SK-N-MC (cell line): ENCODE data around the gene MAD2L1.
"Not testable (repeated sequence)": the region's sequence is repeated elsewhere in the genome, so short reads cannot be mapped to it uniquely, and the experiment has no call there.

ENCODE experiments used
- DNase-seq: peaks from one replicate; pipeline ENCODE4 v3.0.0-alpha.2; 2011; ENCODE audit warnings: low read depth, low spot score
- H3K27ac ChIP-seq: fragments of 200-600 bp; sonication (generic); 2 replicates; pipeline ENCODE4 v1.5.1; 2016; ENCODE audit warnings: mixed run types
- H3K36me3 ChIP-seq: fragments of 200-600 bp; sonication (generic); 2 replicates; pipeline ENCODE4 v1.6.1; 2017; ENCODE audit warnings: antibody characterized with exemption, low read length, mixed read lengths; ENCODE audit not compliant: insufficient read depth
- H3K4me3 ChIP-seq: fragments of 200-600 bp; sonication (generic); 2 replicates; pipeline ENCODE4 v1.5.1; 2016
- H3K9ac ChIP-seq: fragments of 200-600 bp; sonication (generic); 2 replicates; pipeline ENCODE4 v1.8.0; 2017; ENCODE audit warnings: mixed run types, mixed read lengths; ENCODE audit not compliant: insufficient read length
- H3K9me3 ChIP-seq: fragments of 200-600 bp; sonication (generic); 2 replicates; pipeline ENCODE4 v1.6.1; 2017; ENCODE audit warnings: low read depth, mild to moderate bottlenecking, antibody characterized with exemption, low read length, moderate library complexity, mixed read lengths
- EZH2 ChIP-seq: fragments of 200-600 bp; sonication (generic); IDR thresholded peaks from one replicate; pipeline ENCODE4 v1.6.1; 2017; ENCODE audit warnings: antibody characterized with exemption
- FOXP2 ChIP-seq: optimal IDR thresholded peaks from 2 replicates; pipeline ENCODE3; 2011; ENCODE audit warnings: mild to moderate bottlenecking, moderate library complexity; ENCODE audit not compliant: insufficient read depth; ENCODE audit errors: extremely low read length, control extremely low read depth
- POLR2AphosphoS5 ChIP-seq: IDR thresholded peaks from 2 replicates; pipeline ENCODE4 v1.6.1; 2012; ENCODE audit warnings: mild to moderate bottlenecking, low read depth, low read length, borderline replicate concordance

MAD2L1 gene

DNA sequence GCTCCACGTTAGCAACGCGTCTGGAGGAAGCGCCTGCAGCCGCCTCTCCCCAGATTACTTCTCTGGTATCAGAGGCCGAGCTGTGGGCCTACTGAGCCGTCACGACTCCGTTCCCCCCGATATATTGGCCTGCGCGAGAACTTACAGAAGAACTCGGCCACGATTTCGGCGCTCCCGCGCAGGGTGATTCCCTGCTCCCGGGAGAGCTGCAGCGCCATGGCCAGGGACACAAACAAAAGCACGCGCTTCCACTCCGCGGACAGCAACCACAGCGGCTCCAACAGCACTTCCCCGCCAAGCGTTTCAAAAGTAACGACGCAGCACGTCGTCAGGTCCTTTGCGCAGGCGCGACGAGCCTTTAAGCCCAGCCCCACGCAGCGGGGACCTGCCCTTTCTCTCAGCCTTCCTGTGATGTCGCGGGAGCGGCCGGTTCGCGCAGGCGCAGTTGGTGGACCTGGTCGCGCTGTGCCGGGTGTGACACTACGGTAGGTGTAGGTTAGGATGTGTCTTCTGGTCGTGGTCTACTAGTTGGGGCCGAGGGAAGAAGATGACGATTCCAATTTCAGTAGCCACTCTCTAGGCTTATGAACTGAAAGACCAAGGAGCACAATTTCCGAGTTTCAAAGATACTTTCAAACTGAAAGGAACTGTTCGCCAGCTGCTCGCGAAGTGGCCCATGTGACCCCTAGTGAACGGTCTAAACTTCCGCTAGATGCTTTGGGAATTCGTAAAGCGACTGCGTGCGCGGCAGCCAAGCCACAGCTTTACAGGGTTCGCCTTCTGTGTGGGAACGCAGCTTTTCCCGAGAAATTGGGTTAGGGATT lies at the start of gene MAD2L1:
TSS of gene MAD2L1 (minus strand) at position 332 of the 824 bp plus-strand sequence. CDS start at position 218, 114 bp downstream.
- peak within 1 kb of the TSS; percentile 90 for H3K27ac ChIP-seq
- H3K9me3 ChIP-seq, result no peaks in the 10 kb centered on the region
- H3K36me3 ChIP-seq, result peaks cover 38% of the 10 kb centered on the region
- H3K9ac ChIP-seq, result peak within 1 kb of the TSS; percentile 97
- H3K4me3 ChIP-seq, result peak within 1 kb of the TSS; percentile 92
- DNase-seq, result peak; percentile 89
- TF ChIP-seq FOXP2 (no peak), POLR2AphosphoS5 (peak; percentile 94)

DNA sequence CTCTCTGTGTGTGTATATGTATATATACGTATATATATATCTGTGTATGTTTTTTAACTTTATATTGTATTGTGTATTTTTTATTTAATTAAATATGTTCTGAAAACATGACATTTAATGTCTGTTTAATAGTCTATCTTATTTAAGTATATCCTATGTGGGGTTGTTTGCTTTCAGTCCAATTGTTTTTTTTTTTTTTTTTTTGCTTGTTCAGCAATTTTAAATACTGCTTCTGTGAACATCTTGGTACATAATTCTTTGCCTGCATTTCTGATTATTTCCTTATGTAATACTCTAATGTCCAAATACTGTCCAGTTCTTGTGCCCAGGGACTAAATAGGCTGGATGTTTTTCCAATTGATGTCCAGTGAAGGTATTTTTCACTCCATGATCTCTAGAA lies 45.1 kb upstream of the MAD2L1 start:
- Histone ChIP-seq H3K4me3 (no peak overlapping the region), H3K9ac (no peak overlapping the region), H3K9me3 (no peaks in the 10 kb centered on the region), H3K36me3 (no peaks in the 10 kb centered on the region), H3K27ac (no peak overlapping the region)
- no peak for TF ChIP-seq EZH2
- no peak for TF ChIP-seq POLR2AphosphoS5
- TF ChIP-seq FOXP2, result no peak
- no peak for DNase-seq

DNA sequence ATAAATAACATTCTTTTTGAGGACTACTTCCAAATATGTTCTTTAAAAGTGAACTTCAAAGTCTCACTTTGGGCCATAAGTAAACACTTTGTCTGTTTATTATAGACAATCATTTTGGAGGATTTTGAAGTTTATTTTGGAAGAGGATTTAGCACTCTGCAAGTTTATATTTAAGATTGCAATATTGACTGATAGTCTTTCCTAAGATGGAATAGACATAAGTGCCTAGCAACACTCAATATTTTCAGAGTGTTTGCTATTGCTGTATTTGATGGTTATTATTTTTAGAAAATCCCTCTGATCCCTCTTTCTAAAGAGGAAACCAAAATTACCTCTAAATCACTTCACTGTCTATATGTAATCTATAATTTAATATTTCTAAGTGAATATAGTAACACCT lies 42.8 kb upstream of the MAD2L1 start:
- no peaks in the 10 kb centered on the region for H3K36me3 ChIP-seq
- no peak for DNase-seq
- H3K27ac ChIP-seq, result no peak overlapping the region
- H3K9me3 ChIP-seq, result no peaks in the 10 kb centered on the region
- TF ChIP-seq POLR2AphosphoS5 (no peak), FOXP2 (no peak), EZH2 (no peak)
- no peak overlapping the region for H3K4me3 ChIP-seq
- no peak overlapping the region for H3K9ac ChIP-seq

DNA sequence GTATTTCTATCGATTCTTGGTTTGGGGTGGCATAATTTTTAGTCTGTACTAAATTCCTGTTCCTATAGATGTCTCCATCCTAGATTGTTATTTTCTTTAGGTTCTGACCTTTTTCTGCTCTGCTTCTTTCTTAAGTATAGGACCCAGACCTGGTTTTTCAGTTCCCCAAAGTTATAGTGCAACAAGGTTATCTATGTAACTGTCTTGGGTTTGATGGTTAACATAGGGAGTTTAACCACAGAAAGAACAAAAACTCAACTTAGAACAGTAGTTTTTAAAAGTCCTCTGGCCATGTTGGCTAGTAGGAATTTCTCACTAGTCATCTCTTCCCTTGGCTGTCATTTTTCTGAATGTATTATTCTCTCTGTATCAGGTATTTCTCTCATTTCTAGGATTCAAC lies 38.8 kb upstream of the MAD2L1 start:
- H3K4me3 ChIP-seq, result no peak overlapping the region
- H3K27ac ChIP-seq, result no peak overlapping the region
- no peaks in the 10 kb centered on the region for H3K36me3 ChIP-seq
- no peak for TF ChIP-seq POLR2AphosphoS5
- TF ChIP-seq FOXP2, result no peak
- TF ChIP-seq EZH2, result no peak
- no peaks in the 10 kb centered on the region for H3K9me3 ChIP-seq
- H3K9ac ChIP-seq, result no peak overlapping the region
- DNase-seq, result no peak

DNA sequence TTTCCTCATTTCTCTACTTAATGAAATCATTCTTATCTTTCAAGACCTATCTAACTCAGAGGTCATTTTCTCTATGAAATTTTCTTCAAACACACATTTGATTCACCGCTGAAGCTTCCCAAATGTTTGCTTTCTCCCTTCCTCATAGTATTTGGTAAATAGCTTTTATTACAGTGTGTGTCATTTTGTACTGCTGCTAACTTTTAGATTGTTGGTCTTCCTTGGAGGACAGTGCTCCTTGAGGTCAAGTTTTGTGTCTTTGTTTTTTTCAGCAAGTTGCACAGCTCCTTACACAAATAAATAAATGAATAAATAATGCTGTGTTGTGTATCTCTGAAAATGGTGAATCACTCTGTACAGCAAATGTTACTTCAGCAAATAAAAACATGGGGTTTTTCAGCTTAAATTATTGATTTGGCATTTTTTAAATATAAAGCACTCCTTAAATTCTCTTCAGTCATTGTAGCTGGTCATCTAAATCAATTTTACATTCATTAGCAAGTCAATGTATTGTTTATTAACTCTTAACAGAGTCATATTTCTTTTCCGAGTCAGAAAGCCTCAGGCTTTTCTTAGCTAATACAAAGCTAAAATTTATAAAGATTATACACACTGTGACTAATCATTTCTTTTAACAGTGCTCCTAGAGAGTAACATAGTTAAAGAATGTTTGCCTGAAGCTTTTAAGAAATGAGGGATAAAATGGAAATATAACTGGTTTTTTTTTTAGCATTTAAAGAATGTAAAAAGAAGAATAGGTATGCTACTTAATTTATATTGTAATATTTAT lies 30.1 kb upstream of the MAD2L1 start:
- Histone ChIP-seq H3K9ac (no peak overlapping the region), H3K36me3 (no peaks in the 10 kb centered on the region), H3K4me3 (no peak overlapping the region), H3K9me3 (no peaks in the 10 kb centered on the region), H3K27ac (no peak overlapping the region)
- peak; percentile 28 for DNase-seq
- TF ChIP-seq FOXP2 (no peak), EZH2 (no peak), POLR2AphosphoS5 (no peak)

DNA sequence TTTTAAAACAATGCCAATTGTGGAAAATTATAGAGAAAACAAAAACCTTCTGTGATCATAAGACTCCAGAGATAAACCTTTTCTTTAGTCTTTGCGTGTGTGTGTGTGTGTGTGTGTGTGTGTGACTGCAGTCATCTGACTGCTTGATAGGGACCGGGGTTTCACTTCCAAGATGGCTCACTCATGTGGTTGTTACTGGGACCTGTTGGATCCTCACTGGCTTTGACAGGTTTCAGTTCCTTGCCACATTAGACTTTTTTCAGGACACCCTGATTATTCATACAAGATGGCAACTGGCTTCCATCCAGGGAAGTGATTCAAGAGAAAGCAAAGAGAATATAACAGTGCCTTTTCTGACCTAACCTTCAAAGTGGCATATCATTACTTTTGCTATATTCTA lies 21.9 kb upstream of the MAD2L1 start:
- Histone ChIP-seq H3K27ac (no peak overlapping the region), H3K4me3 (no peak overlapping the region), H3K9ac (no peak overlapping the region), H3K36me3 (no peaks in the 10 kb centered on the region), H3K9me3 (no peaks in the 10 kb centered on the region)
- TF ChIP-seq FOXP2, result no peak
- no peak for TF ChIP-seq EZH2
- TF ChIP-seq POLR2AphosphoS5, result no peak
- no peak for DNase-seq

DNA sequence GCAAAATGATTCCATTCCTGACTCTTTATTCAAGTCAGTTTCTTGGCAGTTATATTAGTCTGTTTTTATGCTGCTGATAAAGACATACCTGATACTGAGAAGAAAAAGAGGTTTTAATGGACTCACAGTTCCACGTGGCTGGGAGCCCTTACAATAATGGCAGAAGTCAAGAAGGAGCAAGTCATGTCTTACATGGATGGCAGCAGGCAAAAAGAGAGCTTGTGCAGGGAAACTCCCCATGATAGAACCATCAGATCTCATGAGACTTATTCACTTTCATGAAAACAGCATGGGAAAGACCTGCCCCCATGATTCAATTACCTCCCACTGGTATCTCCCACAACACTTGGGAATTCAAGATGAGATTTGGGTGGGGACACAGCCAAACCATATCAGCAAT lies 21.4 kb upstream of the MAD2L1 start:
- DNase-seq, H3K27ac ChIP-seq, H3K4me3 ChIP-seq, H3K9ac ChIP-seq, H3K36me3 ChIP-seq, H3K9me3 ChIP-seq: not testable (repeated sequence)

DNA sequence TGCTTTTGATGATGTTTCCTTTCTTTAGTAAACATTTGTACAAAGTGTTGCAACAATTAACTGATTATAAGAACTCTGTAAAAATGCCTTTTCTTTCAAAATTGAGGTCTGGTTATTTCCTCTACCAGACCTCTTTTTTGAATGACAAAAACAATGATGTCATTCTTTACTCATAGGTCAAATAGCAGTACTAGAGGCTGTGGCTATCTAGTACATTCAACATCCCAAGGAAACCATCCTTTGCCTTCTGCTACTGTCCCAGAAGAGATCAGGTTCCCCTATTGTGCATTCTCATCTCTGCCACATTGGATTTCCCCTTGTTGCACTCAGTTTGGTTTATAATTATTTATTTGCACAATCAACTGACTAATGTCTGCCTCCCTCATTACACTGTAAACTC lies 19.1 kb upstream of the MAD2L1 start:
- no peak for DNase-seq
- H3K4me3 ChIP-seq, result no peak overlapping the region
- H3K27ac ChIP-seq, result no peak overlapping the region
- H3K9ac ChIP-seq, result no peak overlapping the region
- no peaks in the 10 kb centered on the region for H3K36me3 ChIP-seq
- no peaks in the 10 kb centered on the region for H3K9me3 ChIP-seq
- TF ChIP-seq FOXP2, result no peak
